SU-DHL-6 (cell line): ENCODE data around the gene AP3S1.

ENCODE experiments used
- H2AFZ ChIP-seq: fragments of 200-600 bp; sonication (generic); 2 replicates; pipeline ENCODE4 v1.6.1; 2014; ENCODE audit warnings: low read depth, mild to moderate bottlenecking, moderate library complexity, mixed read lengths, antibody characterized with exemption, low read length; ENCODE audit not compliant: severe bottlenecking
- H3F3A ChIP-seq: fragments of 200-600 bp; shearing (Covaris generic); 2 replicates; pipeline ENCODE4 v1.6.0; 2016; ENCODE audit warnings: antibody characterized with exemption, mild to moderate bottlenecking; ENCODE audit not compliant: insufficient read depth
- H3K27ac ChIP-seq: fragments of 200-600 bp; sonication (generic); 2 replicates; pipeline ENCODE4 v1.5.1; 2016; ENCODE audit warnings: low read depth, mild to moderate bottlenecking, low read length, moderate library complexity, mixed read lengths
- H3K27me3 ChIP-seq: fragments of 200-600 bp; sonication (generic), shearing (Covaris generic); 2 replicates; pipeline ENCODE4 v1.6.0; 2014; ENCODE audit warnings: mild to moderate bottlenecking, low read length
- H3K36me3 ChIP-seq: fragments of 200-600 bp; sonication (generic); 2 replicates; pipeline ENCODE4 v1.6.1; 2014; ENCODE audit warnings: mild to moderate bottlenecking, low read length, mixed read lengths
- H3K4me2 ChIP-seq: fragments of 300-600, 200-600 bp; shearing (Covaris generic), sonication (generic); 2 replicates; pipeline ENCODE4 v1.6.0; 2014; ENCODE audit warnings: low read length, low read depth, mild to moderate bottlenecking; ENCODE audit not compliant: poor library complexity, severe bottlenecking
- H3K4me3 ChIP-seq: fragments of 200-600 bp; sonication (generic); 2 replicates; pipeline ENCODE4 v1.5.1; 2014; ENCODE audit warnings: antibody characterized with exemption, low read length, mild to moderate bottlenecking, mixed read lengths; ENCODE audit not compliant: insufficient read depth, poor library complexity, severe bottlenecking
- H3K79me2 ChIP-seq: fragments of 200-600 bp; sonication (generic); 2 replicates; pipeline ENCODE4 v1.6.1; 2014; ENCODE audit warnings: mild to moderate bottlenecking, low read length, moderate library complexity; ENCODE audit not compliant: insufficient read depth
- H3K9ac ChIP-seq: fragments of 200-600 bp; sonication (generic); 2 replicates; pipeline ENCODE4 v1.7.0; 2014; ENCODE audit warnings: mild to moderate bottlenecking, low read length
- H3K9me2 ChIP-seq: fragments of 200-600 bp; sonication (generic); replicated peaks from 2 replicates; pipeline ENCODE4 v1.6.1; 2014; ENCODE audit warnings: low read length; ENCODE audit not compliant: insufficient read depth
- H3K9me3 ChIP-seq: fragments of 200-600 bp; sonication (generic); 2 replicates; pipeline ENCODE4 v1.6.1; 2014; ENCODE audit warnings: low read length, mixed read lengths; ENCODE audit not compliant: insufficient read depth
- H4K20me1 ChIP-seq: fragments of 200-600 bp; sonication (generic); 2 replicates; pipeline ENCODE4 v1.6.1; 2014; ENCODE audit warnings: low read depth, mild to moderate bottlenecking, antibody characterized with exemption, low read length, moderate library complexity, mixed read lengths
- EZH2phosphoT487 ChIP-seq: fragments of 200-600 bp; sonication (generic), shearing (Covaris generic); conservative IDR thresholded peaks from 2 replicates; pipeline ENCODE4 v1.6.1; 2018; ENCODE audit warnings: mild to moderate bottlenecking, antibody characterized with exemption, low read length, moderate library complexity, mixed read lengths
- TF ChIP-seq, protein P1 (sequence below): fragments of 200-600 bp; sonication (generic); IDR thresholded peaks from one replicate; pipeline ENCODE4 v1.5.1; 2017; ENCODE audit warnings: antibody characterized with exemption, mild to moderate bottlenecking, low read length, moderate library complexity; ENCODE audit not compliant: insufficient read depth, poor library complexity, severe bottlenecking

The AP3S1 gene

DNA sequence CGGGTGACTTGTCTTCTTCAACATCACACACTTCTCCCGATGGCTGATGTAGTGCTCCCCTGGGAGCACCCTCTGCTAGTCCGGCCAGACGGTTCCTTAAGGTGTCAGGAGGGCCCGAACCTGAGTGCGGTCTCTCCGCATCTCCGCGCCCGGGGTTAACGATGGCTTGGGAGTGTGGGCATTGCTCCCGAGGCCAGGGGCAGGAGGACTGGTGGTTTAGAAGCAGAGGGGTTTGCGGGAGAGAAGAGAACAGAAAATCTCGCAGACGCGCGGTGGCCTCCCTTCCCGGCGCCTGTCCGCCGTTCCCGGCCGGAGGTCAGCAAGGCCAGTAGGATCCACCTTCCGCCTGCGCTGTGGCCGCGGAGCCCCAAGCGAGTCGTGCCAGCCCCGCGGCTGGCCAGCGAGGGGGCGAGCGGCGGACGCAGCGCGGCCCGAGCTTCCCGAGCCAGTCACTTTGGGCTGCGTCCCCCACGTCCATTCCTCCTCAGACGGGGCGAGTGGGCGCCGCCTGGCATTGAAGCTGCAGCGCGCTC is 26.0 kb upstream of the AP3S1 start:
- H3F3A ChIP-seq = no peaks in the 10 kb centered on the region
- no peaks in the 10 kb centered on the region for H3K36me3 ChIP-seq
- no peaks in the 10 kb centered on the region for H4K20me1 ChIP-seq
- no peak overlapping the region for H3K4me2 ChIP-seq
- no peak overlapping the region for H3K9ac ChIP-seq
- no peak overlapping the region for H3K27ac ChIP-seq
- H3K9me3 ChIP-seq = no peaks in the 10 kb centered on the region
- no peaks in the 10 kb centered on the region for H3K27me3 ChIP-seq
- H2AFZ ChIP-seq = no peak overlapping the region
- no peaks in the 10 kb centered on the region for H3K9me2 ChIP-seq
- TF ChIP-seq, protein P1, sequence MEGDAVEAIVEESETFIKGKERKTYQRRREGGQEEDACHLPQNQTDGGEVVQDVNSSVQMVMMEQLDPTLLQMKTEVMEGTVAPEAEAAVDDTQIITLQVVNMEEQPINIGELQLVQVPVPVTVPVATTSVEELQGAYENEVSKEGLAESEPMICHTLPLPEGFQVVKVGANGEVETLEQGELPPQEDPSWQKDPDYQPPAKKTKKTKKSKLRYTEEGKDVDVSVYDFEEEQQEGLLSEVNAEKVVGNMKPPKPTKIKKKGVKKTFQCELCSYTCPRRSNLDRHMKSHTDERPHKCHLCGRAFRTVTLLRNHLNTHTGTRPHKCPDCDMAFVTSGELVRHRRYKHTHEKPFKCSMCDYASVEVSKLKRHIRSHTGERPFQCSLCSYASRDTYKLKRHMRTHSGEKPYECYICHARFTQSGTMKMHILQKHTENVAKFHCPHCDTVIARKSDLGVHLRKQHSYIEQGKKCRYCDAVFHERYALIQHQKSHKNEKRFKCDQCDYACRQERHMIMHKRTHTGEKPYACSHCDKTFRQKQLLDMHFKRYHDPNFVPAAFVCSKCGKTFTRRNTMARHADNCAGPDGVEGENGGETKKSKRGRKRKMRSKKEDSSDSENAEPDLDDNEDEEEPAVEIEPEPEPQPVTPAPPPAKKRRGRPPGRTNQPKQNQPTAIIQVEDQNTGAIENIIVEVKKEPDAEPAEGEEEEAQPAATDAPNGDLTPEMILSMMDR = no peak
- no peak for TF ChIP-seq EZH2phosphoT487
- H3K79me2 ChIP-seq = no peaks in the 10 kb centered on the region
- H3K4me3 ChIP-seq = no peak overlapping the region

DNA sequence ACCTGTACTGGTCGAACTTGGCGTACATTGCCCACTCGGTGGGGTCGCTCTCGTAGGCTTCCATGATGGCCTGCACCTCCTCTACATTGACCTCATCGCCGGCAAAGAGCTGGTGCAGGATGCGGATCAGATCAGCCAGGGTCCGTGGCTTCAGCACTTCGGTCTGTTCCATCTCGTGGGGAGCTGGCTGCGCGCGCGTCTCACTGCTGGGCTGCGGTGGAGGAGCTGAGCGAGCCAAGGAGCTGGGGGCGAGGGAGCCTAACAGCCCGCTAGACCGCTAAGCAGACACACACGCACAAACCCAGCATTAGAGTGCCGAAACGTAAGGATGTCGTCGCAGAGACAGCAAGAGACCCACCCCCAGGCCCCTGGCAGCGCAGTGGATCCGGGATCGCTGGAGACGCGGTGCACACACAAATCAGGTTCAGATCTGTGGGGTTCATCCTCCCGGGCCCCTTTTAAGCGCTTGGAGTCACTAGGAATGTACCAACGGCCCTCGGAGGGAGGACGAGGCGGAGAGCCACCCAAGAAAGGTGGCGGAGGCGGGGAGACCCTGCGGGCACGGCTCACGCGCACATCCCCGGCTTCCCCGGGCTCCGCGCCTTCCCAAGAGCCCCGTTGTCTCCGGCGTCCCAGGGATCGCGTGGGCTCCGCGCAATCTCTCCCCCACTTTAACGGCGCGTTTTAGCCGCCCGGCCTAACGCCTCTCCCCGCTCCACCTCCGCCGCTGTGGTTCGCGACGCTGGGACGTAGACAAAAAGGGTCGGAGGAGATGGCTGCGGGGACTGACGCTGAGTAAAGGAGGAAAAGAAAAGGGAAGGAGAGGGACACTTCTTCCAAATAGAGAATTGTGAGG is 25.3 kb upstream of the AP3S1 start, which contains the start of gene CDO1:
CDO1 (minus strand) TSS at position 434 of the 856 bp plus-strand sequence; CDS start at position 172, 262 bp downstream.
- no peak within 1 kb of the TSS for H2AFZ ChIP-seq

DNA sequence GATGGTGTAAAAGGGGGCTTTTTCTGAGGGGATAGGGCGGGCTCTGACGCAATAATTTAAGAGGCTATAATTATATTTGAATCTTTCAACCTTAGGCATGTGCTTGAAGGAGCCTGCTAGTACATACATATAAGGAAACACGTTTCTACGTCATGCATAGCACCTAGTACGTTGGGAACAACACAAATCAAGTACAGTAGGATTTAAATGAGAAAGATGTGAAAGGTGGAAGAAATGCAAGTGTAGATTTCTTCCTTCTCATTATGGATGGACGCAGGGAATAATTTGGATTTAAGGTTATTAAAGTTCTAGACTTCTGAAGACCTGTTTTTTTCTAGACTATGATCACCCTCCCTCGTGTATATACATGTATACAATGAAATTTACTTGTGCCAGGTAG is 24.3 kb upstream of the AP3S1 start:
- Histone ChIP-seq H3K36me3 (no peaks in the 10 kb centered on the region), H3K9me3 (no peaks in the 10 kb centered on the region), H3K4me2 (no peak overlapping the region), H3F3A (no peaks in the 10 kb centered on the region), H3K9me2 (no peaks in the 10 kb centered on the region), H4K20me1 (no peaks in the 10 kb centered on the region), H3K79me2 (no peaks in the 10 kb centered on the region), H3K9ac (no peak overlapping the region), H3K27ac (no peak overlapping the region), H3K4me3 (no peak overlapping the region), H3K27me3 (no peaks in the 10 kb centered on the region), H2AFZ (no peak overlapping the region)
- TF ChIP-seq, protein P1 = no peak
- TF ChIP-seq EZH2phosphoT487 = no peak

More for the DNA sequence above, 25.3 kb upstream of the AP3S1 start, which contains the start of gene CDO1:
- H4K20me1 ChIP-seq = no peaks in the 10 kb centered on the region
- H3F3A ChIP-seq = no peaks in the 10 kb centered on the region
- H3K36me3 ChIP-seq = no peaks in the 10 kb centered on the region
- no peaks in the 10 kb centered on the region for H3K9me3 ChIP-seq
- no peaks in the 10 kb centered on the region for H3K79me2 ChIP-seq
- no peak within 1 kb of the TSS for H3K4me3 ChIP-seq
- no peaks in the 10 kb centered on the region for H3K27me3 ChIP-seq
- no peak within 1 kb of the TSS for H3K27ac ChIP-seq
- H3K9ac ChIP-seq = no peak within 1 kb of the TSS
- H3K9me2 ChIP-seq = no peaks in the 10 kb centered on the region
- no peak within 1 kb of the TSS for H3K4me2 ChIP-seq
- no peak for TF ChIP-seq EZH2phosphoT487
- TF ChIP-seq, protein P1 = no peak
